8988T (cell line): Measurements from ENCODE around the gene LILRB2.
"Not testable (repeated sequence)": the region's sequence is repeated elsewhere in the genome, so short reads cannot be mapped to it uniquely, and the experiment has no call there.

Source experiments
- DNase-seq: peaks from one replicate; pipeline ENCODE4 v3.0.0; 2011

Gene LILRB2

GRCh38 chr19:54281007-54281728, at the start of gene LILRB2:
LILRB2 (minus strand) TSS chr19:54281110; CDS start chr19:54280496, 614 bp downstream.
- no peak for DNase-seq

- no peak for DNase-seq
These were observed 48.7 kb upstream of the LILRB2 start for GRCh38 chr19:54329476-54330165.

- DNase-seq = not testable (repeated sequence)
These were observed 47.9 kb upstream of the LILRB2 start for GRCh38 chr19:54328781-54329180.

- no peak for DNase-seq
These were observed 44.7 kb upstream of the LILRB2 start for GRCh38 chr19:54325631-54326030.

- DNase-seq = no peak
These were observed 44.3 kb upstream of the LILRB2 start for GRCh38 chr19:54325194-54325621.

GRCh38 chr19:54324071-54324470, 43.2 kb upstream of the LILRB2 start:
- DNase-seq = no peak

- not testable (repeated sequence) for DNase-seq
These were observed 42.0 kb upstream of the LILRB2 start for GRCh38 chr19:54322934-54323333.

GRCh38 chr19:54322295-54322694, 41.4 kb upstream of the LILRB2 start:
- DNase-seq = not testable (repeated sequence)

GRCh38 chr19:54319892-54320670, 39.2 kb upstream of the LILRB2 start:
- DNase-seq = no peak

GRCh38 chr19:54319049-54319448, 38.1 kb upstream of the LILRB2 start:
- DNase-seq = no peak

- DNase-seq = no peak
These were observed 37.0 kb upstream of the LILRB2 start for GRCh38 chr19:54317965-54318240.

GRCh38 chr19:54317108-54317964, 36.4 kb upstream of the LILRB2 start:
- no peak for DNase-seq

- no peak for DNase-seq
These were observed 35.8 kb upstream of the LILRB2 start for GRCh38 chr19:54316746-54317107.

- no peak for DNase-seq
These were observed 35.0 kb upstream of the LILRB2 start for GRCh38 chr19:54315956-54316355.

- no peak for DNase-seq
These were observed 31.8 kb upstream of the LILRB2 start, which contains the start of gene LILRA5 for GRCh38 chr19:54312436-54313377. LILRA5 (minus strand) TSS chr19:54313166; CDS start chr19:54313019, 147 bp downstream.

- no peak for DNase-seq
These were observed 31.1 kb upstream of the LILRB2 start for GRCh38 chr19:54312011-54312410.

GRCh38 chr19:54311486-54311885, 30.6 kb upstream of the LILRB2 start:
- DNase-seq = no peak

- DNase-seq = no peak
These were observed 29.6 kb upstream of the LILRB2 start for GRCh38 chr19:54310543-54310942.

- no peak for DNase-seq
These were observed 28.9 kb upstream of the LILRB2 start for GRCh38 chr19:54309811-54310210.

- no peak for DNase-seq
These were observed 26.6 kb upstream of the LILRB2 start for GRCh38 chr19:54307389-54308020.

- DNase-seq = no peak
These were observed 24.2 kb upstream of the LILRB2 start for GRCh38 chr19:54305141-54305540.
